Right atrium auricular region (tissue), 2 donors: ENCODE data around the gene CMKLR1. TPM values are rescaled to one million over a fixed set of nuclear protein-coding genes. Genes with fewer than 3 reads are reported as not detected.

Experiments used
- DNase-seq: peaks from one replicate; pipeline ENCODE4 v3.0.0-alpha.2; 2019; ENCODE audit warnings: low spot score
- H3K27ac ChIP-seq, 2 donors: fragments of 200-600 bp; sonication (generic); 1 replicate in 1 of 2; 2 replicates in 1 of 2; pipeline ENCODE4 v1.5.1; 2016 to 2019
- H3K27me3 ChIP-seq, 2 donors: fragments of 200-600 bp; sonication (generic); one replicate each; pipeline versions ENCODE4 v1.5.1 to v1.6.0; 2017 to 2019
- H3K36me3 ChIP-seq: fragments of 200-600 bp; sonication (generic); one replicate; pipeline ENCODE4 v1.5.1; 2016
- H3K4me1 ChIP-seq, 2 donors: fragments of 200-600 bp; sonication (generic); one replicate each; pipeline versions ENCODE4 v1.5.1 to v1.6.0; 2017 to 2019
- H3K4me3 ChIP-seq, 2 donors: fragments of 200-600 bp; sonication (generic); 1 replicate in 1 of 2; 2 replicates in 1 of 2; pipeline ENCODE4 v1.5.1; 2017 to 2019; ENCODE audit warnings: mild to moderate bottlenecking in 1 of 2, moderate library complexity in 1 of 2
- H3K9me3 ChIP-seq, 2 donors: fragments of 200-600 bp; sonication (generic); one replicate each; pipeline ENCODE4 v1.5.1; 2019
- CTCF ChIP-seq, 2 donors: fragments of 200-600 bp; sonication (generic); IDR thresholded peaks; one replicate each; pipeline ENCODE4 v1.5.1; 2019; ENCODE audit warnings: antibody characterized with exemption in 2 of 2
- total RNA-seq, 2 donors: library from RNA; depleted of rRNA; stranded (reverse); fragments of >200 nt; gene quantifications; one replicate each; pipeline ENCODE4 v1.1.0, GENCODE V29; 2016

The CMKLR1 gene
- total RNA-seq, 2 donors from 2014 or later = 6.2 to 11.0 TPM

GRCh38 chr12:108289350-108290161 is 49.6 kb downstream of the CMKLR1 start:
- no peaks in the 10 kb centered on the region for H3K36me3 ChIP-seq
- peaks cover 0 to 16% of the 10 kb centered on the region in 2 donors for H3K4me1 ChIP-seq
- no peaks in the 10 kb centered on the region for H3K27me3 ChIP-seq
- no peak for TF ChIP-seq CTCF (IDR thresholded peaks at IDR 0.05)
- H3K9me3 ChIP-seq = no peaks in the 10 kb centered on the region
- H3K27ac ChIP-seq = peak overlapping the region in 1 of 2 donors; percentile 36
- DNase-seq = no peak
- no peak overlapping the region for H3K4me3 ChIP-seq

GRCh38 chr12:108287227-108287626 is 51.9 kb downstream of the CMKLR1 start:
- Histone ChIP-seq H3K27me3 (no peaks in the 10 kb centered on the region), H3K9me3 (no peaks in the 10 kb centered on the region), H3K4me1 (peaks cover 0 to 16% of the 10 kb centered on the region in 2 donors), H3K27ac (no peak overlapping the region), H3K4me3 (no peak overlapping the region), H3K36me3 (no peaks in the 10 kb centered on the region)
- DNase-seq = no peak
- TF ChIP-seq CTCF (IDR thresholded peaks at IDR 0.05) = no peak

DNA sequence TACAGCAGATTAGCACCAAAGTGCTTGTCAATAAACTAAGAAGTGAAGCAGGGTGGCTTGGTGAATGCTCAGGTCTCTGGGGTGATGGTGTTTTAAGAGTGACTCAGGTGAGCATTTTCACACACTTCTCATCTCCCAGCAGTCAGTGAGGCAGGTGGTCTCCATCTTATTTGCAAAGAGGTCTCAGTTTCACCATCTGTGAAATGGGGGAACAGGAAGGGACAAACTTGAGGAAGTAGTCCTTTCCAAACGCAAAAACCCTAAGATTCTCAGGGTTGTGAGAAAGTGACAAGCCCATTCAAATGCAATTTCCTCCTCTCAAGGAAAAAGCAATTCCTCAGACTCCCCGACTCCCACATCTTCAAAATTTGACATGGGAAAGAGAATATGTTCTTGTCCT is 54.1 kb downstream of the CMKLR1 start:
- DNase-seq = no peak
- Histone ChIP-seq H3K9me3 (no peaks in the 10 kb centered on the region), H3K36me3 (no peaks in the 10 kb centered on the region), H3K4me3 (no peak overlapping the region), H3K4me1 (peaks cover 0 to 12% of the 10 kb centered on the region in 2 donors), H3K27ac (no peak overlapping the region), H3K27me3 (no peaks in the 10 kb centered on the region)
- no peak for TF ChIP-seq CTCF (IDR thresholded peaks at IDR 0.05)

DNA sequence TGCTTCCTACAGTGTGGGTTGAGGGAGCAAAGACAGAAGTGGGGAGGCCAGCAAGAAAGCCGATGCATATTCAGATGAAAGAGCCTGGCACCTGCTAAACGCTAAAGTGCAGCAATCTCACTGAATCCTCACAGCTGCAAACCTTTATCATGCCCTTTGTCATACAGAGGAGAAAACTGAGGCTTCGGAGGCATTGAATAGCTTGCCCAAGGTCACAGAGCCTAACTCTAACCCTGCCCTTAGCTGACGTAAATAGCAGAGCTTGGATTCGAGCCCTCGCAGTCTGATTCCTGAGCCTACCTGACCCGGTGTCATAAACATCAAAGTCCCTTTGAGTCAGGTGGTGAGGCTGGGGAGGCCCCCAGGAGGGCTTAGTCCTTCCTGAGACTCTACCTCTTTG is 54.9 kb downstream of the CMKLR1 start:
- H3K9me3 ChIP-seq = no peaks in the 10 kb centered on the region
- H3K27me3 ChIP-seq = no peaks in the 10 kb centered on the region
- no peak overlapping the region for H3K4me3 ChIP-seq
- peaks cover 0 to 3% of the 10 kb centered on the region in 2 donors for H3K4me1 ChIP-seq
- H3K27ac ChIP-seq = no peak overlapping the region
- H3K36me3 ChIP-seq = no peaks in the 10 kb centered on the region
- no peak for TF ChIP-seq CTCF (IDR thresholded peaks at IDR 0.05)
- DNase-seq = no peak

DNA sequence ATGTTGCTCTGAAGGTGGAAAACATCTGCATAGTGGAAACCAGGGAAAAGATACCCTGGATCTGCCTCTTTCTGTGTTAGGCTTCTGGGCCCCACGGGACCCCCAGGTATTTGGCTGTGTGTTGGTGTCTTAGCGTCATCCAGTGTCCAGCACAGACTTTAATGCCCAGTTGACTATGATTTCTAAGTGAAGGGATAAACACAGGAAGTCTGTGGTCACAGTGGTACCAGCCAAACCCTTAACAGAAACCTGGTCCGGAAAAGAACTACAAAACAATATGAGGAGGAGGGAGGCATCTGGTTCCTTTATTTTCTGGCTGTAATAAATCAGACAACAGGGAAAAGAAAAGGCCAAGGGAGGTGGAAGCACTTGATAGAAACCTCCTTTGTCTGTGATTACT is 56.4 kb downstream of the CMKLR1 start:
- H3K27ac ChIP-seq = no peak overlapping the region
- no peaks in the 10 kb centered on the region for H3K4me1 ChIP-seq
- H3K9me3 ChIP-seq = no peaks in the 10 kb centered on the region
- no peak for DNase-seq
- no peak overlapping the region for H3K4me3 ChIP-seq
- no peaks in the 10 kb centered on the region for H3K36me3 ChIP-seq
- H3K27me3 ChIP-seq = no peaks in the 10 kb centered on the region
- no peak for TF ChIP-seq CTCF (IDR thresholded peaks at IDR 0.05)

DNA sequence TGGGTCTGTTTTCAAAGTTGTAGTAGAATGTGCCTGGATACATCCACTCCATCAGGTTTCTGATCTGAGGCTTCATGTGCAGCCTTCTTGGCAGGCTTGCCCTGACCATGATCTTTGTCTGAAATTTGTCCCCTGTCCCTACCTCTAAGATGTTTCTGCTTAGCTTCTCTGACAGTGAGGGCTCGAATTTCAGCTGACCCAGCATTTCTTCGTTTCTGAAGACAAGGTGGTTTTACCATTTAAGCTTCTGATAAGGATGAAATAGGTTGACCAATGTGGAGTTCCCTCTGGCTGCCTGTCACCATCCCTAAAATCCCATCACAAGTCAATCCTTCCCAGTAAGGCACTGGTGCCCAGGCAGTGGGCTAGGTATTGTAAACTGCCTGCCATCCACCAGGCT is 57.0 kb downstream of the CMKLR1 start:
- no peaks in the 10 kb centered on the region for H3K9me3 ChIP-seq
- no peaks in the 10 kb centered on the region for H3K36me3 ChIP-seq
- no peak for DNase-seq
- TF ChIP-seq CTCF (IDR thresholded peaks at IDR 0.05) = no peak
- H3K4me3 ChIP-seq = no peak overlapping the region
- H3K4me1 ChIP-seq = no peaks in the 10 kb centered on the region
- no peaks in the 10 kb centered on the region for H3K27me3 ChIP-seq
- no peak overlapping the region for H3K27ac ChIP-seq
